BLaER1 (cell line): ENCODE results near the gene RP9.

Experiments
- H3K27ac ChIP-seq: shearing (Covaris generic); formaldehyde crosslinking; 2 replicates; pipeline ENCODE4 v1.8.1; 2022
- H3K27me3 ChIP-seq: shearing (Covaris generic); formaldehyde crosslinking; 2 replicates; pipeline ENCODE4 v1.8.1; 2022
- H3K36me3 ChIP-seq: shearing (Covaris generic); formaldehyde crosslinking; 2 replicates; pipeline ENCODE4 v1.8.1; 2022
- H3K4me1 ChIP-seq: shearing (Covaris generic); formaldehyde crosslinking; 2 replicates; pipeline ENCODE4 v1.8.1; 2022
- H3K4me2 ChIP-seq: shearing (Covaris generic); formaldehyde crosslinking; 2 replicates; pipeline ENCODE4 v1.8.1; 2022
- H3K4me3 ChIP-seq: shearing (Covaris generic); formaldehyde crosslinking; 2 replicates; pipeline ENCODE4 v1.8.1; 2022
- H3K9ac ChIP-seq: shearing (Covaris generic); formaldehyde crosslinking; 2 replicates; pipeline ENCODE4 v1.8.1; 2022
- H3K9me3 ChIP-seq: shearing (Covaris generic); formaldehyde crosslinking; 2 replicates; pipeline ENCODE4 v1.8.1; 2022
- H4K20me1 ChIP-seq: shearing (Covaris generic); formaldehyde crosslinking; 2 replicates; pipeline ENCODE4 v1.8.1; 2022
- Cebpa-rat ChIP-seq: shearing (Covaris generic); IDR thresholded peaks from 2 replicates; pipeline ENCODE4 v1.8.1; 2022

RP9 gene

GRCh38 chr7:33130184-33130583 lies 21.0 kb upstream of the RP9 start:
- no peaks in the 10 kb centered on the region for H3K27me3 ChIP-seq
- no peaks in the 10 kb centered on the region for H3K36me3 ChIP-seq
- TF ChIP-seq Cebpa-rat: no peak
- peaks cover 22% of the 10 kb centered on the region for H3K4me1 ChIP-seq
- peak overlapping the region; percentile 81 for H3K4me3 ChIP-seq
- H3K9me3 ChIP-seq: peaks cover 12% of the 10 kb centered on the region
- H3K27ac ChIP-seq: no peak overlapping the region
- H3K9ac ChIP-seq: peak overlapping the region; percentile 73
- H4K20me1 ChIP-seq: no peaks in the 10 kb centered on the region
- peak overlapping the region; percentile 75 for H3K4me2 ChIP-seq

- Histone ChIP-seq H3K36me3 (no peaks in the 10 kb centered on the region), H3K4me2 (peak overlapping the region; percentile 75), H3K27me3 (no peaks in the 10 kb centered on the region), H3K27ac (no peak overlapping the region), H4K20me1 (no peaks in the 10 kb centered on the region), H3K9ac (peak overlapping the region; percentile 73), H3K4me1 (peaks cover 22% of the 10 kb centered on the region), H3K4me3 (peak overlapping the region; percentile 81), H3K9me3 (peaks cover 9% of the 10 kb centered on the region)
- TF ChIP-seq Cebpa-rat: no peak
Measured at GRCh38 chr7:33129806-33130153, 20.6 kb upstream of the RP9 start.

- TF ChIP-seq Cebpa-rat: no peak
- peak within 1 kb of the TSS; percentile 81 for H3K4me3 ChIP-seq
- H3K4me2 ChIP-seq: peak within 1 kb of the TSS; percentile 75
- peak within 1 kb of the TSS; percentile 60; the same call in 1 of the 2 replicates for H3K27ac ChIP-seq
- H3K4me1 ChIP-seq: peaks cover 22% of the 10 kb centered on the region
- no peaks in the 10 kb centered on the region for H3K27me3 ChIP-seq
- peaks cover 6% of the 10 kb centered on the region; the same call in 1 of the 2 replicates for H3K9me3 ChIP-seq
- peak within 1 kb of the TSS; percentile 73 for H3K9ac ChIP-seq
- H3K36me3 ChIP-seq: no peaks in the 10 kb centered on the region
- no peaks in the 10 kb centered on the region for H4K20me1 ChIP-seq
Measured at GRCh38 chr7:33128990-33129805, 20.0 kb upstream of the RP9 start, which contains the start of gene BBS9. BBS9 (plus strand) TSS chr7:33129564; CDS start chr7:33146253, 16,689 bp downstream.

GRCh38 chr7:33128631-33128989 lies 19.4 kb upstream of the RP9 start:
- peak overlapping the region; percentile 60; the same call in 1 of the 2 replicates for H3K27ac ChIP-seq

GRCh38 chr7:33127085-33127484 lies 17.9 kb upstream of the RP9 start:
- Histone ChIP-seq H3K9me3 (no peaks in the 10 kb centered on the region), H3K9ac (no peak overlapping the region), H3K27ac (no peak overlapping the region), H3K27me3 (no peaks in the 10 kb centered on the region), H4K20me1 (no peaks in the 10 kb centered on the region), H3K4me1 (peaks cover 22% of the 10 kb centered on the region), H3K36me3 (no peaks in the 10 kb centered on the region), H3K4me2 (no peak overlapping the region), H3K4me3 (no peak overlapping the region)
- TF ChIP-seq Cebpa-rat: no peak

More at GRCh38 chr7:33128631-33128989, 19.4 kb upstream of the RP9 start:
- Histone ChIP-seq H3K4me2 (peak overlapping the region; percentile 75), H3K4me1 (peaks cover 22% of the 10 kb centered on the region), H3K9ac (peak overlapping the region; percentile 73), H3K9me3 (no peaks in the 10 kb centered on the region), H4K20me1 (no peaks in the 10 kb centered on the region), H3K36me3 (no peaks in the 10 kb centered on the region), H3K4me3 (peak overlapping the region; percentile 81), H3K27me3 (no peaks in the 10 kb centered on the region)
- TF ChIP-seq Cebpa-rat: no peak

- Histone ChIP-seq H3K9ac (no peak overlapping the region), H3K27ac (no peak overlapping the region), H3K36me3 (no peaks in the 10 kb centered on the region), H3K27me3 (no peaks in the 10 kb centered on the region), H3K9me3 (peaks cover 13% of the 10 kb centered on the region; the same call in 1 of the 2 replicates), H3K4me1 (no peaks in the 10 kb centered on the region), H4K20me1 (no peaks in the 10 kb centered on the region), H3K4me2 (no peak overlapping the region), H3K4me3 (no peak overlapping the region)
- no peak for TF ChIP-seq Cebpa-rat
Measured at GRCh38 chr7:33118383-33118782, 9.2 kb upstream of the RP9 start.

- Histone ChIP-seq H3K27me3 (no peaks in the 10 kb centered on the region), H3K4me3 (no peak overlapping the region), H3K36me3 (no peaks in the 10 kb centered on the region), H4K20me1 (no peaks in the 10 kb centered on the region), H3K9me3 (peaks cover 13% of the 10 kb centered on the region; the same call in 1 of the 2 replicates), H3K4me2 (no peak overlapping the region), H3K4me1 (no peaks in the 10 kb centered on the region), H3K27ac (no peak overlapping the region), H3K9ac (no peak overlapping the region)
- TF ChIP-seq Cebpa-rat: no peak
Measured at GRCh38 chr7:33114976-33115375, 5.8 kb upstream of the RP9 start.

GRCh38 chr7:33111614-33112013 lies 2.4 kb upstream of the RP9 start:
- Histone ChIP-seq H3K4me3 (no peak overlapping the region), H3K4me2 (no peak overlapping the region), H3K36me3 (no peaks in the 10 kb centered on the region), H3K27me3 (no peaks in the 10 kb centered on the region), H3K9me3 (no peaks in the 10 kb centered on the region), H3K27ac (no peak overlapping the region), H3K9ac (no peak overlapping the region), H4K20me1 (peaks cover 25% of the 10 kb centered on the region), H3K4me1 (peaks cover 16% of the 10 kb centered on the region)
- TF ChIP-seq Cebpa-rat: no peak

GRCh38 chr7:33109758-33110238 lies 594 bp upstream of the RP9 start:
- no peak for TF ChIP-seq Cebpa-rat
- H3K4me3 ChIP-seq: peak overlapping the region; percentile 90
- H3K4me1 ChIP-seq: peaks cover 16% of the 10 kb centered on the region
- H3K4me2 ChIP-seq: peak overlapping the region; percentile 91
- peak overlapping the region; percentile 91; the same call in 1 of the 2 replicates for H3K9ac ChIP-seq
- H3K27ac ChIP-seq: 0 out of 2 replicates have a peak overlapping the region, but pooled peaks have one; percentile 93
- peaks cover 10% of the 10 kb centered on the region; the same call in 1 of the 2 replicates for H3K36me3 ChIP-seq
- no peaks in the 10 kb centered on the region for H3K27me3 ChIP-seq
- H3K9me3 ChIP-seq: no peaks in the 10 kb centered on the region
- peaks cover 43% of the 10 kb centered on the region for H4K20me1 ChIP-seq

- no peak for TF ChIP-seq Cebpa-rat
- H3K27ac ChIP-seq: peak overlapping the region; percentile 93
- peaks cover 56% of the 10 kb centered on the region for H4K20me1 ChIP-seq
Measured at GRCh38 chr7:33108554-33109004, 625 bp downstream of the RP9 start.

More at GRCh38 chr7:33108554-33109004, 625 bp downstream of the RP9 start:
- no peaks in the 10 kb centered on the region for H3K9me3 ChIP-seq
- peak overlapping the region; percentile 94 for H3K4me2 ChIP-seq
- peak overlapping the region; percentile 91 for H3K9ac ChIP-seq
- H3K36me3 ChIP-seq: peaks cover 19% of the 10 kb centered on the region
- peaks cover 16% of the 10 kb centered on the region for H3K4me1 ChIP-seq
- H3K27me3 ChIP-seq: no peaks in the 10 kb centered on the region
- peak overlapping the region; percentile 90 for H3K4me3 ChIP-seq
